OCI-LY3 (cell line): Measurements from ENCODE around the gene SEZ6L.

Source experiments
- H2AFZ ChIP-seq: fragments of 200-600, 300-600 bp; shearing (Covaris generic); 2 replicates; pipeline ENCODE4 v1.6.0; 2014; ENCODE audit warnings: antibody characterized with exemption, low read depth, low read length
- H3K27ac ChIP-seq: fragments of 200-600, 300-600 bp; sonication (generic); 2 replicates; pipeline ENCODE4 v1.5.1; 2014; ENCODE audit warnings: mild to moderate bottlenecking, low read length, moderate library complexity, mixed read lengths
- H3K27me3 ChIP-seq: fragments of 200-600, 300-600 bp; sonication (generic); 2 replicates; pipeline ENCODE4 v1.6.1; 2014; ENCODE audit warnings: low read depth, low read length, mixed read lengths
- H3K36me3 ChIP-seq: fragments of 200-600, 300-600 bp; sonication (generic); replicated peaks from 2 replicates; pipeline ENCODE3; 2014; ENCODE audit warnings: low read depth, low read length, mixed read lengths
- H3K4me1 ChIP-seq: fragments of 300-600, 200-600 bp; sonication (generic); 2 replicates; pipeline ENCODE4 v1.6.1; 2014; ENCODE audit warnings: low read length, mixed read lengths
- H3K4me2 ChIP-seq: fragments of 200-600, 300-600 bp; sonication (generic); 2 replicates; pipeline ENCODE4 v1.6.1; 2014; ENCODE audit warnings: low read length, mixed read lengths
- H3K4me3 ChIP-seq: fragments of 300-600, 200-600 bp; sonication (generic); 2 replicates; pipeline ENCODE4 v1.5.1; 2014; ENCODE audit warnings: antibody characterized with exemption, mild to moderate bottlenecking, low read length, moderate library complexity
- H3K79me2 ChIP-seq: fragments of 300-600, 200-600 bp; shearing (Covaris generic); 2 replicates; pipeline ENCODE4 v1.6.1; 2014; ENCODE audit warnings: mild to moderate bottlenecking, low read length, mixed read lengths
- H3K9ac ChIP-seq: fragments of 300-600, 200-600 bp; shearing (Covaris generic); 2 replicates; pipeline ENCODE4 v1.6.0; 2014; ENCODE audit warnings: mild to moderate bottlenecking, low read length, moderate library complexity
- H3K9me3 ChIP-seq: fragments of 200-600, 300-600 bp; shearing (Covaris generic); 2 replicates; pipeline ENCODE4 v1.6.1; 2014; ENCODE audit warnings: low read length, mixed read lengths; ENCODE audit not compliant: insufficient read depth
- H4K20me1 ChIP-seq: fragments of 200-600, 300-600 bp; sonication (generic); 2 replicates; pipeline ENCODE4 v1.6.1; 2016; ENCODE audit warnings: low read length, mixed read lengths; ENCODE audit not compliant: insufficient read depth
- CTCF ChIP-seq: fragments of 200-600, 300-600 bp; sonication (generic); IDR thresholded peaks from 2 replicates; pipeline ENCODE4 v1.5.1; 2014; ENCODE audit warnings: antibody characterized with exemption, low read length, low read depth
- EZH2phosphoT487 ChIP-seq: fragments of 200-600 bp; shearing (Covaris generic); IDR thresholded peaks from 2 replicates; pipeline ENCODE4 v1.6.1; 2018; ENCODE audit warnings: antibody characterized with exemption, mixed run types, low read depth

The SEZ6L gene

GRCh38 chr22:26202280-26202924, 33.1 kb downstream of the SEZ6L start:
- no peak for TF ChIP-seq EZH2phosphoT487
- no peak for TF ChIP-seq CTCF
- Histone ChIP-seq H3K36me3 (no peaks in the 10 kb centered on the region), H3K27ac (no peak overlapping the region)

GRCh38 chr22:26205494-26205893, 36.2 kb downstream of the SEZ6L start:
- Histone ChIP-seq H3K27ac (no peak overlapping the region), H3K27me3 (peaks cover 55% of the 10 kb centered on the region), H3K9ac (no peak overlapping the region), H3K9me3 (no peaks in the 10 kb centered on the region), H3K4me3 (no peak overlapping the region), H3K4me2 (no peak overlapping the region), H4K20me1 (no peaks in the 10 kb centered on the region), H3K79me2 (no peaks in the 10 kb centered on the region), H3K36me3 (no peaks in the 10 kb centered on the region), H2AFZ (no peak overlapping the region), H3K4me1 (no peaks in the 10 kb centered on the region)
- TF ChIP-seq CTCF (no peak), EZH2phosphoT487 (no peak)

More at GRCh38 chr22:26202280-26202924, 33.1 kb downstream of the SEZ6L start:
- Histone ChIP-seq H3K4me3 (no peak overlapping the region), H3K27me3 (peaks cover 71% of the 10 kb centered on the region), H4K20me1 (no peaks in the 10 kb centered on the region), H2AFZ (no peak overlapping the region), H3K9ac (no peak overlapping the region), H3K4me1 (no peaks in the 10 kb centered on the region), H3K9me3 (no peaks in the 10 kb centered on the region), H3K4me2 (no peak overlapping the region), H3K79me2 (no peaks in the 10 kb centered on the region)

GRCh38 chr22:26210334-26210733, 41.1 kb downstream of the SEZ6L start:
- H3K27me3 ChIP-seq: peaks cover 51% of the 10 kb centered on the region
- H3K4me2 ChIP-seq: no peak overlapping the region
- no peaks in the 10 kb centered on the region for H3K79me2 ChIP-seq
- no peak overlapping the region for H2AFZ ChIP-seq
- TF ChIP-seq EZH2phosphoT487 (no peak), CTCF (no peak)
- H3K4me3 ChIP-seq: no peak overlapping the region
- H3K36me3 ChIP-seq: no peaks in the 10 kb centered on the region
- H3K27ac ChIP-seq: no peak overlapping the region
- no peaks in the 10 kb centered on the region for H4K20me1 ChIP-seq
- H3K9ac ChIP-seq: no peak overlapping the region
- no peaks in the 10 kb centered on the region for H3K4me1 ChIP-seq
- H3K9me3 ChIP-seq: no peaks in the 10 kb centered on the region

DNA sequence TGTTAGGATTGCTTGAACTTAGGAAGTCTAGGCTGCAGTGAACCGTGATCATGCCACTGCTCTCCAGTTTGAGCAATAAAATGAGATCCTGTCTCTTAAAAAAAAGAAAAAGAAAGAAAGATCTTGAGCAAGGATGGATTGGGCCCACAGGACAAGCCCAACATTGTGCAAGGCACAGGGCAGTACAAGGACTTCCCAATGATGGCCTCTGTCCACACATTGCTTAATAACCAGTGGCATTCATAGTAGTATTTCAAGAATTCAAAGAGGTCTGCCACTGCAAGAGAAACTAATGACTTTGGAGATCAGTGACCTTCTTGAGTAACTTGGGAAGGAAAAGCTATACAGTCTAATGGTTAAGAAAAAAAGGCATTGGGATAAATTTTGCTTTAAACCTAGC, 44.6 kb downstream of the SEZ6L start:
- Histone ChIP-seq H3K9me3 (no peaks in the 10 kb centered on the region), H3K4me2 (no peak overlapping the region), H4K20me1 (no peaks in the 10 kb centered on the region), H3K27me3 (peaks cover 52% of the 10 kb centered on the region), H3K9ac (no peak overlapping the region), H3K79me2 (no peaks in the 10 kb centered on the region), H3K27ac (no peak overlapping the region), H3K4me1 (no peaks in the 10 kb centered on the region), H3K36me3 (no peaks in the 10 kb centered on the region), H3K4me3 (no peak overlapping the region), H2AFZ (no peak overlapping the region)
- TF ChIP-seq EZH2phosphoT487: no peak
- no peak for TF ChIP-seq CTCF
